ENCODE results near the gene HOXD10. TPM values are rescaled to one million over a fixed set of nuclear protein-coding genes. Genes with fewer than 3 reads are reported as not detected.

Gene HOXD10
- total and polyA plus RNA-seq, 9 of the 15 experiments (the other 6 are each of a cell fraction or from before 2014, with no cell fraction given): not detected

DNA sequence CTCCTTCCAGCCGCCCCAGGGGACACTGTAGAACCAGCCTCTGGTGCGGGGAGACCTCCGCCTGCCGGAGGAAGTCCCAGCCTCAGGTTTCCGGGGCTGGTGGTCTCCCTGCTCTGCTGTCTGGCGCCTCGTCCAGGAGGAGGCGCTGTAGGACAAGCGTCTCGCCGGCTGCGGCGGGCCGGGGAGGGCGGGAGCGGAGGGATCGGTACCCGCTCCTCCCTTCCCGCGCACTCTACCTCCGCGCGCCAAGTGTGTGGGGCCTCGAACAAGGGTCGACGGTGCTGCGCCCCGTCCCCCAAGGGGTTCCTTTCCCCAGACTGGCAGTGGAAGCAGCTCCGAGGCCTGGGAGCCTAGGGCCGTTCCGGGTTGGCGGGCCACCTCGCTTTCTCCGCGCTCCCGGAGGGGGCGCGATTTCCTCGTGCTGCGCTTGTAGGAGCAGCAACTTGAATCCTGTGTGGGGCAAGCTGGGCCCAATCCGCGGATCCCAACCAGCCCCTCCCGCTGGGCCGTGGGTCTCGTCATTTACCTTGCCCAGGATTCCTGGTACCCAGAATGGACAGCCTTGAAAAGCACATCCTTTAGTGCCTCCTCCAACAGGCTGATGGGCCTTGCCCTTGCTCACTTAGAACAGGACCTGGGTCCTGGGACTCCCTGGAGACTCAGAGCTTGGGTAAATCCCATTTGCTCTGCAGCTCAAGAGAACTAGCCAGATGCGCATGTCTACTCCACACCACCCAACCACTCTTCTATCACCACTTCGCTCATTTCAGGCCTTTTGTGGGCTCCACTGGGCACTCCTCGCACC, 24.1 kb downstream of the HOXD10 start (continued):
- TF ChIP-seq HMG20B (CRISPR knock-in tag; IDR thresholded peaks at IDR 0.05) (no peak), RUNX1 (IDR thresholded peaks at IDR 0.05; ENCODE audit: low read depth) (0 out of 2 replicates have a peak, but pooled peaks have one; percentile 34), ZNF124 (CRISPR knock-in tag; IDR thresholded peaks at IDR 0.05) (no peak), CEBPG (CRISPR knock-in tag; IDR thresholded peaks at IDR 0.05) (0 out of 2 replicates have a peak, but pooled peaks have one; percentile 34), CEBPG (tag; conservative IDR thresholded peaks at IDR 0.05 in 1 of 2, IDR thresholded peaks at IDR 0.05 in 1 of 2) (no peak), SP1 (CRISPR knock-in tag; IDR thresholded peaks at IDR 0.05) (no peak), CHD1 (IDR thresholded peaks at IDR 0.05; ENCODE audit: low read length) (no peak), GTF2E2 (tag; IDR thresholded peaks at IDR 0.05) (no peak), ZKSCAN8 (CRISPR knock-in tag; IDR thresholded peaks at IDR 0.05) (no peak), KLF13 (tag; IDR thresholded peaks at IDR 0.05; ENCODE audit: borderline replicate concordance, low read depth) (0 out of 2 replicates have a peak, but pooled peaks have one; percentile 11), HLTF (IDR thresholded peaks at IDR 0.05) (peak; percentile 74), L3MBTL2 (IDR thresholded peaks at IDR 0.05) (peak; percentile 89), ZNF764 (CRISPR knock-in tag; IDR thresholded peaks at IDR 0.05; ENCODE audit: low read depth) (peak; percentile 76; the same call in 1 of the 2 replicates)
- TF ChIP-seq, protein P1, sequence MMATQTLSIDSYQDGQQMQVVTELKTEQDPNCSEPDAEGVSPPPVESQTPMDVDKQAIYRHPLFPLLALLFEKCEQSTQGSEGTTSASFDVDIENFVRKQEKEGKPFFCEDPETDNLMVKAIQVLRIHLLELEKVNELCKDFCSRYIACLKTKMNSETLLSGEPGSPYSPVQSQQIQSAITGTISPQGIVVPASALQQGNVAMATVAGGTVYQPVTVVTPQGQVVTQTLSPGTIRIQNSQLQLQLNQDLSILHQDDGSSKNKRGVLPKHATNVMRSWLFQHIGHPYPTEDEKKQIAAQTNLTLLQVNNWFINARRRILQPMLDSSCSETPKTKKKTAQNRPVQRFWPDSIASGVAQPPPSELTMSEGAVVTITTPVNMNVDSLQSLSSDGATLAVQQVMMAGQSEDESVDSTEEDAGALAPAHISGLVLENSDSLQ (IDR thresholded peaks at IDR 0.05): no peak
- TF ChIP-seq, protein P2, sequence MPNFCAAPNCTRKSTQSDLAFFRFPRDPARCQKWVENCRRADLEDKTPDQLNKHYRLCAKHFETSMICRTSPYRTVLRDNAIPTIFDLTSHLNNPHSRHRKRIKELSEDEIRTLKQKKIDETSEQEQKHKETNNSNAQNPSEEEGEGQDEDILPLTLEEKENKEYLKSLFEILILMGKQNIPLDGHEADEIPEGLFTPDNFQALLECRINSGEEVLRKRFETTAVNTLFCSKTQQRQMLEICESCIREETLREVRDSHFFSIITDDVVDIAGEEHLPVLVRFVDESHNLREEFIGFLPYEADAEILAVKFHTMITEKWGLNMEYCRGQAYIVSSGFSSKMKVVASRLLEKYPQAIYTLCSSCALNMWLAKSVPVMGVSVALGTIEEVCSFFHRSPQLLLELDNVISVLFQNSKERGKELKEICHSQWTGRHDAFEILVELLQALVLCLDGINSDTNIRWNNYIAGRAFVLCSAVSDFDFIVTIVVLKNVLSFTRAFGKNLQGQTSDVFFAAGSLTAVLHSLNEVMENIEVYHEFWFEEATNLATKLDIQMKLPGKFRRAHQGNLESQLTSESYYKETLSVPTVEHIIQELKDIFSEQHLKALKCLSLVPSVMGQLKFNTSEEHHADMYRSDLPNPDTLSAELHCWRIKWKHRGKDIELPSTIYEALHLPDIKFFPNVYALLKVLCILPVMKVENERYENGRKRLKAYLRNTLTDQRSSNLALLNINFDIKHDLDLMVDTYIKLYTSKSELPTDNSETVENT (CRISPR knock-in tag; IDR thresholded peaks at IDR 0.05): peak; percentile 19; the same call in 1 of the 2 replicates
